HUES64 (cell line): ENCODE measurements around the gene SNX19.

Experiments used
- H3K27ac ChIP-seq: 2 replicates; pipeline ENCODE4 v1.7.0; 2013; ENCODE audit warnings: low read depth, low read length, inconsistent platforms
- H3K27me3 ChIP-seq: 2 replicates; pipeline ENCODE4 v1.6.1; 2013; ENCODE audit warnings: mild to moderate bottlenecking, low read length; ENCODE audit not compliant: insufficient read depth
- H3K36me3 ChIP-seq: 2 replicates; pipeline ENCODE4 v1.6.1; 2013; ENCODE audit warnings: mild to moderate bottlenecking, low read length; ENCODE audit not compliant: insufficient read depth
- H3K4me1 ChIP-seq: 2 replicates; pipeline ENCODE4 v1.6.1; 2013; ENCODE audit warnings: mild to moderate bottlenecking, low read length, moderate library complexity; ENCODE audit not compliant: insufficient read depth
- H3K4me3 ChIP-seq: 2 replicates; pipeline ENCODE4 v1.5.1; 2013; ENCODE audit warnings: mild to moderate bottlenecking, low read length, moderate library complexity
- H3K9ac ChIP-seq: 2 replicates; pipeline ENCODE4 v1.6.1; 2013; ENCODE audit warnings: mild to moderate bottlenecking, low read depth, low read length
- H3K9me3 ChIP-seq: 2 replicates; pipeline ENCODE4 v1.6.1; 2013; ENCODE audit warnings: low read depth, low read length; ENCODE audit not compliant: insufficient read depth
- WGBS: fragments of 150-250, 120-280 bp; methylation state at CpG from one replicate; pipeline ENCODE4 v1.1.7; 2013; ENCODE audit warnings: missing lambda C conversion rate; 5-methylcytosine and 5-hydroxymethylcytosine counted together

The SNX19 gene

GRCh38 chr11:130882138-130882551 lies 34.1 kb downstream of the SNX19 start:
- Histone ChIP-seq H3K36me3 (peaks cover 86% of the 10 kb centered on the region), H3K27me3 (no peaks in the 10 kb centered on the region), H3K9ac (0 out of 2 replicates have a peak overlapping the region, but pooled peaks have one; percentile 20), H3K9me3 (no peaks in the 10 kb centered on the region), H3K4me3 (no peak overlapping the region), H3K4me1 (no peaks in the 10 kb centered on the region), H3K27ac (no peak overlapping the region)
- WGBS = 97% methylated on average over 5 of the region's 5 CpGs

GRCh38 chr11:130881475-130882137 lies 34.7 kb downstream of the SNX19 start:
- Histone ChIP-seq H3K27me3 (no peaks in the 10 kb centered on the region), H3K36me3 (peaks cover 88% of the 10 kb centered on the region), H3K9ac (no peak overlapping the region), H3K4me1 (no peaks in the 10 kb centered on the region), H3K4me3 (no peak overlapping the region), H3K27ac (no peak overlapping the region), H3K9me3 (no peaks in the 10 kb centered on the region)
- WGBS = 91% methylated on average over 7 of the region's 7 CpGs

- Histone ChIP-seq H3K9ac (no peak overlapping the region), H3K9me3 (no peaks in the 10 kb centered on the region), H3K4me3 (no peak overlapping the region), H3K27me3 (no peaks in the 10 kb centered on the region), H3K36me3 (peaks cover 85% of the 10 kb centered on the region), H3K4me1 (no peaks in the 10 kb centered on the region), H3K27ac (no peak overlapping the region)
Observed at GRCh38 chr11:130879836-130880235, 36.4 kb downstream of the SNX19 start.

GRCh38 chr11:130876931-130877915 lies 39.1 kb downstream of the SNX19 start:
- H3K27ac ChIP-seq = no peak overlapping the region
- no peak overlapping the region for H3K9ac ChIP-seq
- no peak overlapping the region for H3K4me3 ChIP-seq
- H3K4me1 ChIP-seq = no peaks in the 10 kb centered on the region
- 85% methylated on average over 6 of the region's 6 CpGs for WGBS
- H3K27me3 ChIP-seq = no peaks in the 10 kb centered on the region
- H3K9me3 ChIP-seq = no peaks in the 10 kb centered on the region
- H3K36me3 ChIP-seq = peaks cover 70% of the 10 kb centered on the region

- Histone ChIP-seq H3K27ac (no peak overlapping the region), H3K36me3 (peaks cover 65% of the 10 kb centered on the region), H3K9me3 (no peaks in the 10 kb centered on the region), H3K4me3 (no peak overlapping the region), H3K9ac (no peak overlapping the region), H3K4me1 (no peaks in the 10 kb centered on the region), H3K27me3 (no peaks in the 10 kb centered on the region)
- 87% methylated on average over 4 of the region's 4 CpGs for WGBS
Observed at GRCh38 chr11:130876100-130876499, 40.2 kb downstream of the SNX19 start.

GRCh38 chr11:130874955-130875531 lies 41.2 kb downstream of the SNX19 start:
- no peaks in the 10 kb centered on the region for H3K4me1 ChIP-seq
- no peak overlapping the region for H3K27ac ChIP-seq
- 96% methylated on average over 6 of the region's 7 CpGs for WGBS
- H3K4me3 ChIP-seq = no peak overlapping the region
- H3K27me3 ChIP-seq = no peaks in the 10 kb centered on the region
- peaks cover 56% of the 10 kb centered on the region for H3K36me3 ChIP-seq
- H3K9ac ChIP-seq = no peak overlapping the region
- H3K9me3 ChIP-seq = no peaks in the 10 kb centered on the region

- no CpG with 5 or more reads among the region's 1 CpG for WGBS
- Histone ChIP-seq H3K4me3 (no peak overlapping the region), H3K9ac (no peak overlapping the region), H3K27ac (no peak overlapping the region), H3K9me3 (no peaks in the 10 kb centered on the region), H3K27me3 (no peaks in the 10 kb centered on the region), H3K36me3 (peaks cover 49% of the 10 kb centered on the region), H3K4me1 (no peaks in the 10 kb centered on the region)
Observed at GRCh38 chr11:130874396-130874795, 41.9 kb downstream of the SNX19 start.

GRCh38 chr11:130873761-130874160 lies 42.5 kb downstream of the SNX19 start:
- H3K9me3 ChIP-seq = no peaks in the 10 kb centered on the region
- no peak overlapping the region for H3K4me3 ChIP-seq
- H3K36me3 ChIP-seq = peaks cover 43% of the 10 kb centered on the region
- H3K4me1 ChIP-seq = no peaks in the 10 kb centered on the region
- no peaks in the 10 kb centered on the region for H3K27me3 ChIP-seq
- 88% methylated on average over 1 of the region's 1 CpG for WGBS
- no peak overlapping the region for H3K9ac ChIP-seq
- H3K27ac ChIP-seq = no peak overlapping the region

GRCh38 chr11:130872981-130873380 lies 43.3 kb downstream of the SNX19 start:
- no peaks in the 10 kb centered on the region for H3K9me3 ChIP-seq
- no peaks in the 10 kb centered on the region for H3K27me3 ChIP-seq
- H3K36me3 ChIP-seq = peaks cover 35% of the 10 kb centered on the region
- H3K4me3 ChIP-seq = no peak overlapping the region
- H3K27ac ChIP-seq = no peak overlapping the region
- H3K9ac ChIP-seq = no peak overlapping the region
- no peaks in the 10 kb centered on the region for H3K4me1 ChIP-seq
- 88% methylated on average over 6 of the region's 6 CpGs for WGBS

GRCh38 chr11:130872513-130872912 lies 43.8 kb downstream of the SNX19 start:
- no peaks in the 10 kb centered on the region for H3K4me1 ChIP-seq
- no peak overlapping the region for H3K27ac ChIP-seq
- 82% methylated on average over 6 of the region's 6 CpGs for WGBS

GRCh38 chr11:130872102-130872501 lies 44.2 kb downstream of the SNX19 start:
- Histone ChIP-seq H3K27ac (no peak overlapping the region), H3K27me3 (no peaks in the 10 kb centered on the region), H3K9ac (no peak overlapping the region), H3K4me3 (no peak overlapping the region), H3K9me3 (no peaks in the 10 kb centered on the region), H3K4me1 (no peaks in the 10 kb centered on the region), H3K36me3 (peaks cover 26% of the 10 kb centered on the region)
- 97% methylated on average over 5 of the region's 5 CpGs for WGBS

More at GRCh38 chr11:130872513-130872912, 43.8 kb downstream of the SNX19 start:
- H3K27me3 ChIP-seq = no peaks in the 10 kb centered on the region
- H3K9ac ChIP-seq = no peak overlapping the region
- no peaks in the 10 kb centered on the region for H3K9me3 ChIP-seq
- H3K36me3 ChIP-seq = peaks cover 30% of the 10 kb centered on the region
- no peak overlapping the region for H3K4me3 ChIP-seq
